ENCODE measurements around the gene PLB1.

- TF ChIP-seq CTCF (IDR thresholded peaks at IDR 0.05; ENCODE audit: poor library complexity) (no peak), EZH2 (IDR thresholded peaks at IDR 0.05; ENCODE audit: borderline replicate concordance) (no peak), EZH2phosphoT487 (IDR thresholded peaks at IDR 0.05; ENCODE audit: low read depth, severe bottlenecking, unreplicated experiment) (no peak)
Observed at GRCh38 chr2:28615706-28616105, 119.8 kb downstream of the PLB1 start.
